Neural cell (in vitro differentiated cells): Measurements from ENCODE around the gene ANKRD39. TPM values are rescaled to one million over a fixed set of nuclear protein-coding genes. Genes with fewer than 3 reads are reported as not detected.
A peak's percentile ranks its signal among the peaks of the same experiment; 100 is the strongest.

ENCODE experiments used
- H2AFZ ChIP-seq: fragments of 200-600, 300-800 bp; sonication (generic), shearing (Covaris generic); 2 replicates; pipeline ENCODE4 v1.6.0; 2014; ENCODE audit warnings: low read depth, mild to moderate bottlenecking, antibody characterized with exemption, low read length, moderate library complexity
- H3F3A ChIP-seq: fragments of 200-600 bp; shearing (Covaris generic); 2 replicates; pipeline ENCODE4 v1.6.1; 2016; ENCODE audit warnings: mild to moderate bottlenecking, moderate library complexity, mixed read lengths, antibody characterized with exemption, low read length; ENCODE audit not compliant: insufficient read depth, poor library complexity, severe bottlenecking
- H3K27ac ChIP-seq: fragments of 200-600, 300-800 bp; sonication (generic), shearing (Covaris generic); 2 replicates; pipeline ENCODE4 v1.5.1; 2014; ENCODE audit warnings: mild to moderate bottlenecking, low read length, moderate library complexity
- H3K27me3 ChIP-seq: fragments of 300-800, 200-600 bp; sonication (generic), shearing (Covaris generic); 2 replicates; pipeline ENCODE4 v1.6.0; 2014; ENCODE audit warnings: mild to moderate bottlenecking, low read depth, low read length, moderate library complexity; ENCODE audit not compliant: insufficient read depth
- H3K36me3 ChIP-seq: fragments of 300-800, 200-600 bp; sonication (generic), shearing (Covaris generic); 2 replicates; pipeline ENCODE4 v1.5.1; 2014; ENCODE audit warnings: mild to moderate bottlenecking, antibody characterized with exemption, low read length, moderate library complexity; ENCODE audit not compliant: insufficient read depth
- H3K4me2 ChIP-seq: fragments of 300-800, 200-600 bp; sonication (generic), shearing (Covaris generic); 2 replicates; pipeline ENCODE4 v1.6.0; 2014; ENCODE audit warnings: mild to moderate bottlenecking, low read length
- H3K4me3 ChIP-seq: fragments of 300-800, 200-600 bp; sonication (generic), shearing (Covaris generic); 2 replicates; pipeline ENCODE4 v1.5.1; 2014; ENCODE audit warnings: mild to moderate bottlenecking, low read length, moderate library complexity
- H3K79me2 ChIP-seq: fragments of 200-600 bp; shearing (Covaris generic); replicated peaks from 2 replicates; pipeline ENCODE4 v1.6.0; 2014; ENCODE audit warnings: mild to moderate bottlenecking, low read length, moderate library complexity; ENCODE audit not compliant: insufficient read depth
- H3K9ac ChIP-seq: fragments of 300-800, 200-600 bp; sonication (generic), shearing (Covaris generic); 2 replicates; pipeline ENCODE4 v1.6.1; 2016; ENCODE audit warnings: mild to moderate bottlenecking, low read length, mixed read lengths
- H3K9me2 ChIP-seq: fragments of 200-600 bp; shearing (Covaris generic); 2 replicates; pipeline ENCODE4 v1.6.1; 2016; ENCODE audit warnings: mild to moderate bottlenecking, low read length, mixed read lengths; ENCODE audit not compliant: insufficient read depth
- H3K9me3 ChIP-seq: fragments of 200-600, 300-800 bp; sonication (generic), shearing (Covaris generic); 2 replicates; pipeline ENCODE4 v1.6.1; 2016; ENCODE audit warnings: mild to moderate bottlenecking, mixed run types, low read length, moderate library complexity, mixed read lengths
- H4K20me1 ChIP-seq: fragments of 200-600 bp; shearing (Covaris generic); 2 replicates; pipeline ENCODE4 v1.6.1; 2016; ENCODE audit warnings: mild to moderate bottlenecking, mixed run types; ENCODE audit not compliant: insufficient read depth
- EP300 ChIP-seq: fragments of 450-650 bp; conservative IDR thresholded peaks from 2 replicates; pipeline ENCODE4 v1.6.1; 2014; ENCODE audit warnings: antibody characterized with exemption, mild to moderate bottlenecking, moderate library complexity; ENCODE audit not compliant: poor library complexity, severe bottlenecking
- EZH2 ChIP-seq: fragments of 200-600, 300-800 bp; shearing (Covaris generic), sonication (generic); IDR thresholded peaks from 2 replicates; pipeline ENCODE4 v1.6.1; 2014; ENCODE audit warnings: antibody characterized with exemption, low read length, borderline replicate concordance, mild to moderate bottlenecking; ENCODE audit not compliant: insufficient read depth, poor library complexity, severe bottlenecking
- MXI1 ChIP-seq: fragments of 450-650 bp; conservative IDR thresholded peaks from 2 replicates; pipeline ENCODE4 v1.6.1; 2014; ENCODE audit warnings: antibody characterized with exemption, mild to moderate bottlenecking; ENCODE audit not compliant: poor library complexity, severe bottlenecking
- POLR2AphosphoS5 ChIP-seq: IDR thresholded peaks from 2 replicates; pipeline ENCODE4 v1.6.1; 2012
- RAD21 ChIP-seq: fragments of 450-650 bp; conservative IDR thresholded peaks from 2 replicates; pipeline ENCODE4 v1.6.1; 2014; ENCODE audit warnings: antibody characterized with exemption, mild to moderate bottlenecking, moderate library complexity
- SMC3 ChIP-seq: fragments of 450-650 bp; conservative IDR thresholded peaks from 2 replicates; pipeline ENCODE4 v1.6.1; 2014; ENCODE audit warnings: antibody characterized with exemption, mild to moderate bottlenecking, moderate library complexity; ENCODE audit not compliant: poor library complexity
- TAF1 ChIP-seq: IDR thresholded peaks from 2 replicates; pipeline ENCODE4 v1.6.1; 2012; ENCODE audit warnings: low read depth
- polyA plus RNA-seq: library from polyadenylated mRNA; depleted of rRNA; stranded (reverse); fragments of >200 nt; gene quantifications from 2 replicates; pipeline ENCODE4 v1.2.3, GENCODE V29; 2014
- TF ChIP-seq, protein P1 (sequence below): IDR thresholded peaks from 2 replicates; pipeline ENCODE4 v1.6.1; 2012; ENCODE audit warnings: borderline replicate concordance
- TF ChIP-seq, protein P2 (sequence below): fragments of 450-650 bp; IDR thresholded peaks from 2 replicates; pipeline ENCODE4 v1.5.1; 2014; ENCODE audit warnings: antibody characterized with exemption, mild to moderate bottlenecking, moderate library complexity; ENCODE audit not compliant: poor library complexity, severe bottlenecking

Gene ANKRD39
- polyA plus RNA-seq, 1 donor from 2014 or later = 30.7 TPM

DNA sequence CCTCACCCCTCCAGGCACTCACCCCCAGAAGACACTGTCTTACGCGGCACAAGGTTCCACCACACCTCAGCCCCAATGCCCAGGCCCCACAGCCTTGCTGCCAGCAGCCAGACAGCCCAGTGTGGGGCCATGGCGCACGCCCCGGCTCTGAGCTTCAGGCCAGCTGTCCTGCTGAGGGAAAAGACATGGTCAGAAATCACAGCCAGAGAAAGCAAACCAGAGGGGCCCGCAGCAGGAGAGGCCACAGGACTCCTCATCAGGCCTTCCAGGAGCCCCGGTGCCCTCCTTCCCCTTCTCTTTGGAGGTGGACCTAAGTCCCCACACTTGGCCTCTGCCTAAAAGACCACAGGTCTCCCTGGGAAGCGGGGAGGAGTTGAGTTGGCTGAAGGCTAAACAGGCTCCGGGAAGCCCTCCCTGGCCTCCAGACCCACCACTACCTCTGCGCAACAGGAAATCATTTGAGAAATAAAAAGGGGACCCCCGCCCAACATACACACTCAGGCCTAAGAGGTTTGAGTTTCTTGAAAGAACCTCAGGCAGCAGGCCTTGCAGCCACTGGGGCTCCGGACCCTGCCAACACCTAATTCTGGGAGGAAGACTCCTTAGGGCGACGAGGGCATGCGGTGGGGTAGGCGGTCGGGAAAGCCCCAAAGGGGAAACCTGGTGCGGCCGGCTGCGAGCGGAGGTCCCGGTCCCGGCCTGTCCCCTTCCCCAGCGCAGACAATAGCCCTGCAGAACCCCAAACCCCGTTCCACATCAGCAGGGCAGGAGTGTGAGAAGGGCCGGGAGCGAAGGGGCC is 10.1 kb upstream of the ANKRD39 start:
- H3K27me3 ChIP-seq = no peaks in the 10 kb centered on the region
- H3K27ac ChIP-seq = peak overlapping the region; percentile 90
- H3K4me3 ChIP-seq = peak overlapping the region; percentile 94
- H3K9me2 ChIP-seq = no peaks in the 10 kb centered on the region
- peak overlapping the region; percentile 98 for H3K9ac ChIP-seq
- H2AFZ ChIP-seq = peak overlapping the region; percentile 56
- H3K9me3 ChIP-seq = no peaks in the 10 kb centered on the region
- peak overlapping the region; percentile 88 for H3K4me2 ChIP-seq
- H3F3A ChIP-seq = no peaks in the 10 kb centered on the region
- no peaks in the 10 kb centered on the region for H3K36me3 ChIP-seq
- H4K20me1 ChIP-seq = peaks cover 16% of the 10 kb centered on the region
- TF ChIP-seq, protein P1, sequence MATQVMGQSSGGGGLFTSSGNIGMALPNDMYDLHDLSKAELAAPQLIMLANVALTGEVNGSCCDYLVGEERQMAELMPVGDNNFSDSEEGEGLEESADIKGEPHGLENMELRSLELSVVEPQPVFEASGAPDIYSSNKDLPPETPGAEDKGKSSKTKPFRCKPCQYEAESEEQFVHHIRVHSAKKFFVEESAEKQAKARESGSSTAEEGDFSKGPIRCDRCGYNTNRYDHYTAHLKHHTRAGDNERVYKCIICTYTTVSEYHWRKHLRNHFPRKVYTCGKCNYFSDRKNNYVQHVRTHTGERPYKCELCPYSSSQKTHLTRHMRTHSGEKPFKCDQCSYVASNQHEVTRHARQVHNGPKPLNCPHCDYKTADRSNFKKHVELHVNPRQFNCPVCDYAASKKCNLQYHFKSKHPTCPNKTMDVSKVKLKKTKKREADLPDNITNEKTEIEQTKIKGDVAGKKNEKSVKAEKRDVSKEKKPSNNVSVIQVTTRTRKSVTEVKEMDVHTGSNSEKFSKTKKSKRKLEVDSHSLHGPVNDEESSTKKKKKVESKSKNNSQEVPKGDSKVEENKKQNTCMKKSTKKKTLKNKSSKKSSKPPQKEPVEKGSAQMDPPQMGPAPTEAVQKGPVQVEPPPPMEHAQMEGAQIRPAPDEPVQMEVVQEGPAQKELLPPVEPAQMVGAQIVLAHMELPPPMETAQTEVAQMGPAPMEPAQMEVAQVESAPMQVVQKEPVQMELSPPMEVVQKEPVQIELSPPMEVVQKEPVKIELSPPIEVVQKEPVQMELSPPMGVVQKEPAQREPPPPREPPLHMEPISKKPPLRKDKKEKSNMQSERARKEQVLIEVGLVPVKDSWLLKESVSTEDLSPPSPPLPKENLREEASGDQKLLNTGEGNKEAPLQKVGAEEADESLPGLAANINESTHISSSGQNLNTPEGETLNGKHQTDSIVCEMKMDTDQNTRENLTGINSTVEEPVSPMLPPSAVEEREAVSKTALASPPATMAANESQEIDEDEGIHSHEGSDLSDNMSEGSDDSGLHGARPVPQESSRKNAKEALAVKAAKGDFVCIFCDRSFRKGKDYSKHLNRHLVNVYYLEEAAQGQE = no peak
- TF ChIP-seq EZH2 (no peak), POLR2AphosphoS5 (no peak), MXI1 (no peak), SMC3 (no peak), TAF1 (no peak), EP300 (no peak), RAD21 (no peak)
- TF ChIP-seq, protein P2, sequence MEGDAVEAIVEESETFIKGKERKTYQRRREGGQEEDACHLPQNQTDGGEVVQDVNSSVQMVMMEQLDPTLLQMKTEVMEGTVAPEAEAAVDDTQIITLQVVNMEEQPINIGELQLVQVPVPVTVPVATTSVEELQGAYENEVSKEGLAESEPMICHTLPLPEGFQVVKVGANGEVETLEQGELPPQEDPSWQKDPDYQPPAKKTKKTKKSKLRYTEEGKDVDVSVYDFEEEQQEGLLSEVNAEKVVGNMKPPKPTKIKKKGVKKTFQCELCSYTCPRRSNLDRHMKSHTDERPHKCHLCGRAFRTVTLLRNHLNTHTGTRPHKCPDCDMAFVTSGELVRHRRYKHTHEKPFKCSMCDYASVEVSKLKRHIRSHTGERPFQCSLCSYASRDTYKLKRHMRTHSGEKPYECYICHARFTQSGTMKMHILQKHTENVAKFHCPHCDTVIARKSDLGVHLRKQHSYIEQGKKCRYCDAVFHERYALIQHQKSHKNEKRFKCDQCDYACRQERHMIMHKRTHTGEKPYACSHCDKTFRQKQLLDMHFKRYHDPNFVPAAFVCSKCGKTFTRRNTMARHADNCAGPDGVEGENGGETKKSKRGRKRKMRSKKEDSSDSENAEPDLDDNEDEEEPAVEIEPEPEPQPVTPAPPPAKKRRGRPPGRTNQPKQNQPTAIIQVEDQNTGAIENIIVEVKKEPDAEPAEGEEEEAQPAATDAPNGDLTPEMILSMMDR = no peak
- peaks cover 34% of the 10 kb centered on the region for H3K79me2 ChIP-seq

DNA sequence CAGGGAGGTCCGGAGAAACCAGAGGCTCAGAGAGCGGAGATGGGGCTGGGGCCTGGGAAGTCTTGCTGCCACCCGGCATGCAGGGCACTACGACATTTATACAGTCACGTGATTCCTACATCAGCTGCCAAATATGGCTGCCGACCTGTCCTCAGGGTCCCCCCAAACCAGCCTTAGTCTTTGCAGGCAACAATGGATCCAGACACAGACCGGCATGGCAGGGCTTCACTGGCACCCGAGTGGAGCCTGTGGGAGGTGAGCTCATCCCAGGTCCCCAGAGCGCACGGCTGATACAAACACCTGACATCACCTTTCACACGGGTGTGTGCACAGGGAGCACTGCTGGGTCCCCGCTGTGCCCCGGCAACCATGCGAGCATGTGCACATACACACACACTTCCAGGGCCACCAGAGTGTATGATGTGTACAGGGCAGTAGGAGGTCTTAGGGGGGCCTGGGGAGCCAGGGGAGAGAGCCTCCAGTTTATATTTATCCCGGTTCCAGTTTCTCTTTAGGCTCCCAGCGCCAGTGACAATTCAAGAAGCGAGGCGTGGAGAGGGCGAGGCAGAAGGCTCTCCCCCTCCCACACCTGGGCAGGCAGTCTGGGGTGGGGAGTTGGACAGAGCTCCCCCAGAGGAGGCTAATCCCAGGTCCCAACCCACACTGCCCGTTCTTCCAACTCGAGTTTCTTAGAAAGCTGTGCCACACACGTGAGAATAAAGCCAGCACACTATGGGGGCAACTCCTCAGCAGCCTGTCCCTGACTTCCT is 9.4 kb upstream of the ANKRD39 start:
- Histone ChIP-seq H3K36me3 (no peaks in the 10 kb centered on the region), H3K27me3 (no peaks in the 10 kb centered on the region), H3K9me2 (no peaks in the 10 kb centered on the region), H3K27ac (peak overlapping the region; percentile 90), H4K20me1 (peaks cover 16% of the 10 kb centered on the region), H3K4me2 (peak overlapping the region; percentile 88), H3K9ac (peak overlapping the region; percentile 98), H3K79me2 (peaks cover 34% of the 10 kb centered on the region), H3K9me3 (no peaks in the 10 kb centered on the region), H2AFZ (no peak overlapping the region), H3K4me3 (peak overlapping the region; percentile 94), H3F3A (no peaks in the 10 kb centered on the region)
- TF ChIP-seq SMC3 (no peak), RAD21 (no peak), MXI1 (no peak), EZH2 (no peak), EP300 (no peak), TAF1 (no peak), POLR2AphosphoS5 (no peak)
- TF ChIP-seq, protein P2 = no peak
- TF ChIP-seq, protein P1 = no peak
